Measurements from ENCODE around the gene ACKR1. TPM values are rescaled to one million over a fixed set of nuclear protein-coding genes. Genes with fewer than 3 reads are reported as not detected.

Gene ACKR1
- total and polyA plus RNA-seq, 2 donors (not counting 1 experiment from before 2014, with no cell fraction given): not detected

GRCh38 chr1:159180516-159180915 lies 24.2 kb upstream of the ACKR1 start:
- no peaks in the 10 kb centered on the region for H3K4me1 ChIP-seq (ENCODE audit: control insufficient read depth, extremely low read depth, insufficient read depth, low read length)
- TF ChIP-seq CTCF (conservative IDR thresholded peaks at IDR 0.05 in 1 of 2, IDR thresholded peaks at IDR 0.05 in 1 of 2; ENCODE audit: low read depth in 1 of 2, low read length in 2 of 2) (no peak), EZH2 (IDR thresholded peaks at IDR 0.05; ENCODE audit: low read length, missing control alignments) (no peak)
- no peaks in the 10 kb centered on the region for H4K20me1 ChIP-seq (ENCODE audit: control insufficient read depth, extremely low read depth, insufficient read depth, low read length)
- DNase-seq (ENCODE audit: low read depth in 2 of 2): no peak
- no peaks in the 10 kb centered on the region for H3K36me3 ChIP-seq (ENCODE audit: control insufficient read depth, insufficient read depth, low read length)
- H2AFZ ChIP-seq (ENCODE audit: low read length): no peak overlapping the region
- H3K27me3 ChIP-seq (ENCODE audit: control insufficient read depth, insufficient read depth, low read length): no peaks in the 10 kb centered on the region
- no peak overlapping the region for H3K4me2 ChIP-seq (ENCODE audit: extremely low read depth, insufficient read depth, low read length)
- H3K4me3 ChIP-seq (replicated peaks in 1 of 4; ENCODE audit: control extremely low read depth in 1 of 4, insufficient read depth in 1 of 4, low read depth in 3 of 4, low read length in 4 of 4): no peak overlapping the region
- no peak overlapping the region for H3K9ac ChIP-seq (ENCODE audit: insufficient read depth, low read length)
- no peaks in the 10 kb centered on the region for H3K79me2 ChIP-seq (ENCODE audit: control insufficient read depth, insufficient read depth, low read length)
- H3K9me3 ChIP-seq (ENCODE audit: control insufficient read depth, insufficient read depth, low read depth, low read length): no peaks in the 10 kb centered on the region
- no peak overlapping the region for H3K27ac ChIP-seq (ENCODE audit: insufficient read depth, low read length)

GRCh38 chr1:159181328-159182024 lies 23.2 kb upstream of the ACKR1 start:
- Histone ChIP-seq H3K36me3 (ENCODE audit: control insufficient read depth, insufficient read depth, low read length) (no peaks in the 10 kb centered on the region), H4K20me1 (ENCODE audit: control insufficient read depth, extremely low read depth, insufficient read depth, low read length) (no peaks in the 10 kb centered on the region), H2AFZ (ENCODE audit: low read length) (no peak overlapping the region), H3K9ac (ENCODE audit: insufficient read depth, low read length) (no peak overlapping the region), H3K9me3 (ENCODE audit: control insufficient read depth, insufficient read depth, low read depth, low read length) (no peaks in the 10 kb centered on the region), H3K27me3 (ENCODE audit: control insufficient read depth, insufficient read depth, low read length) (no peaks in the 10 kb centered on the region), H3K27ac (ENCODE audit: insufficient read depth, low read length) (no peak overlapping the region), H3K79me2 (ENCODE audit: control insufficient read depth, insufficient read depth, low read length) (no peaks in the 10 kb centered on the region), H3K4me3 (replicated peaks in 1 of 4; ENCODE audit: control extremely low read depth in 1 of 4, insufficient read depth in 1 of 4, low read depth in 3 of 4, low read length in 4 of 4) (no peak overlapping the region), H3K4me1 (ENCODE audit: control insufficient read depth, extremely low read depth, insufficient read depth, low read length) (no peaks in the 10 kb centered on the region), H3K4me2 (ENCODE audit: extremely low read depth, insufficient read depth, low read length) (no peak overlapping the region)
- TF ChIP-seq EZH2 (IDR thresholded peaks at IDR 0.05; ENCODE audit: low read length, missing control alignments) (no peak), CTCF (conservative IDR thresholded peaks at IDR 0.05 in 1 of 2, IDR thresholded peaks at IDR 0.05 in 1 of 2; ENCODE audit: low read depth in 1 of 2, low read length in 2 of 2) (no peak)
- DNase-seq (ENCODE audit: low read depth in 2 of 2): no peak

GRCh38 chr1:159184201-159184600 lies 20.5 kb upstream of the ACKR1 start:
- no peak overlapping the region for H3K27ac ChIP-seq (ENCODE audit: insufficient read depth, low read length)
- H3K27me3 ChIP-seq (ENCODE audit: control insufficient read depth, insufficient read depth, low read length): peaks cover 2% of the 10 kb centered on the region
- no peak overlapping the region for H3K4me3 ChIP-seq (replicated peaks in 1 of 4; ENCODE audit: control extremely low read depth in 1 of 4, insufficient read depth in 1 of 4, low read depth in 3 of 4, low read length in 4 of 4)
- H2AFZ ChIP-seq (ENCODE audit: low read length): no peak overlapping the region
- H3K9ac ChIP-seq (ENCODE audit: insufficient read depth, low read length): no peak overlapping the region
- H3K4me2 ChIP-seq (ENCODE audit: extremely low read depth, insufficient read depth, low read length): no peak overlapping the region
- DNase-seq (ENCODE audit: low read depth in 2 of 2): no peak
- H4K20me1 ChIP-seq (ENCODE audit: control insufficient read depth, extremely low read depth, insufficient read depth, low read length): peaks cover 1% of the 10 kb centered on the region
- H3K9me3 ChIP-seq (ENCODE audit: control insufficient read depth, insufficient read depth, low read depth, low read length): no peaks in the 10 kb centered on the region
- no peaks in the 10 kb centered on the region for H3K4me1 ChIP-seq (ENCODE audit: control insufficient read depth, extremely low read depth, insufficient read depth, low read length)
- no peaks in the 10 kb centered on the region for H3K79me2 ChIP-seq (ENCODE audit: control insufficient read depth, insufficient read depth, low read length)
- TF ChIP-seq CTCF (conservative IDR thresholded peaks at IDR 0.05 in 1 of 2, IDR thresholded peaks at IDR 0.05 in 1 of 2; ENCODE audit: low read depth in 1 of 2, low read length in 2 of 2): no peak
- TF ChIP-seq EZH2 (IDR thresholded peaks at IDR 0.05; ENCODE audit: low read length, missing control alignments): no peak
- no peaks in the 10 kb centered on the region for H3K36me3 ChIP-seq (ENCODE audit: control insufficient read depth, insufficient read depth, low read length)

Data from fibroblast of lung (primary cell).